Skeletal muscle satellite cell (primary cell): ENCODE measurements around the gene SYNDIG1.

Source experiments
- H3K27me3 ChIP-seq: 2 replicates; pipeline ENCODE4 v1.7.0; 2013; ENCODE audit warnings: low read length; ENCODE audit not compliant: control insufficient read depth, insufficient read depth
- H3K36me3 ChIP-seq: 2 replicates; pipeline ENCODE4 v1.7.0; 2013; ENCODE audit warnings: mild to moderate bottlenecking, control low read depth, low read length; ENCODE audit not compliant: insufficient read depth
- H3K4me1 ChIP-seq: 2 replicates; pipeline ENCODE4 v1.7.0; 2013; ENCODE audit warnings: low read length; ENCODE audit not compliant: control insufficient read depth, insufficient read depth
- H3K4me2 ChIP-seq: 2 replicates; pipeline ENCODE4 v1.7.0; 2013; ENCODE audit warnings: mild to moderate bottlenecking, low read length
- H3K4me3 ChIP-seq: 2 replicates; pipeline ENCODE4 v1.7.0; 2013; ENCODE audit warnings: low read length
- H3K9ac ChIP-seq: 2 replicates; pipeline ENCODE4 v1.7.0; 2013; ENCODE audit warnings: mild to moderate bottlenecking, low read depth, low read length, moderate library complexity
- H3K9me3 ChIP-seq: replicated peaks from 2 replicates; pipeline ENCODE4 v1.7.0; 2013; ENCODE audit warnings: mild to moderate bottlenecking, control low read depth, low read length

Gene SYNDIG1

DNA sequence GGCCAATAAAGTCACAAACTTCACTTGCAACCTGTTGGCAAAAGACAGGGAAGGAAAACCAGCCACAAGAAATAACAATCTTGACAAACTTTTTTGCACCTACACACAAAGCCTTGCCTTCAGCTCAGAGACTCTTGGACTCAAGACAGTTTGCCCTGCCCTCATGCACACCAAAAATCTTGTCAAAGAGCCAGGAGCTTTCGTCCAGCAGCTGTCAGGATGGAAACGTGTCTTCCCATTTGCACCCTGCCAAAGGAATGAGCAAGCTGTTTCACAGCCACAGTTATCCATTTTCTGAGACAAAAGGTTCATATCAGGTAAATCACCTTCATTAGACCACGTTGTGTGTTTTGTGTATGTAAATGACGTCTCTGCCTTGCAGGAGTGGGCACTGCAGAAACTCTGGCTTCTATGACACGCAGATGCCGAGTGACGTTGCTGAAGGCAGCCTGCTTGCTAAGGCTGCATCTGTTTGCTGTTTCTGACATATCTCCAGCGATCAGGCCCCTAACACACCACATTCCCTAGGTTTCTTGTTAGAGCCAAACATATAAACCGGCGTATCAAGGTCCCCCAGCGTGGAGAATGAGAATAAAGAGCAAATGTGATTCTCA lies 193.4 kb downstream of the SYNDIG1 start:
- Histone ChIP-seq H3K4me3 (no peak overlapping the region), H3K9me3 (no peaks in the 10 kb centered on the region), H3K4me1 (peaks cover 39% of the 10 kb centered on the region), H3K4me2 (peak overlapping the region; percentile 7), H3K36me3 (no peaks in the 10 kb centered on the region), H3K9ac (no peak overlapping the region), H3K27me3 (peaks cover 23% of the 10 kb centered on the region)

DNA sequence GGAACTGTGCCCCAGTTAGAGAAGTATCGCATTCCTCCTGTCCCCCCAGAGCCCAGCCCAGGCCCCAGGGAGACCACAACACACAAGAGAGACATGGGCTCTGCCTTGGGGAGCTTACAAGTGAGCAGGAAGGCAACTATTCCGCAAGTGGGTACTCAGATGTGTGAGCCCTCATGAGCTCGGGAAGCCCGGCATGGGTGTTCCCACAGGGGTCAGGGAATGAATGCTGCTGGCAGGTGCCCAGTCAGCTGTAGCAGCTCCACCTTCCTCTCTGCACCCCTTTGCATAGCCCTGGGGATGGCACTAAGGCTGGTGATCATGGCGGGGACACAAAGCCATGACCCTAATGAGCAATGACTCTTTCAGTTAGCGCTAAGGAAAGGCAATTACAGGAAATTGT lies 194.1 kb downstream of the SYNDIG1 start:
- H3K27me3 ChIP-seq, result peaks cover 23% of the 10 kb centered on the region
- peaks cover 32% of the 10 kb centered on the region for H3K4me1 ChIP-seq
- H3K9ac ChIP-seq, result no peak overlapping the region
- no peaks in the 10 kb centered on the region for H3K36me3 ChIP-seq
- H3K9me3 ChIP-seq, result no peaks in the 10 kb centered on the region
- H3K4me3 ChIP-seq, result no peak overlapping the region
- no peak overlapping the region for H3K4me2 ChIP-seq

DNA sequence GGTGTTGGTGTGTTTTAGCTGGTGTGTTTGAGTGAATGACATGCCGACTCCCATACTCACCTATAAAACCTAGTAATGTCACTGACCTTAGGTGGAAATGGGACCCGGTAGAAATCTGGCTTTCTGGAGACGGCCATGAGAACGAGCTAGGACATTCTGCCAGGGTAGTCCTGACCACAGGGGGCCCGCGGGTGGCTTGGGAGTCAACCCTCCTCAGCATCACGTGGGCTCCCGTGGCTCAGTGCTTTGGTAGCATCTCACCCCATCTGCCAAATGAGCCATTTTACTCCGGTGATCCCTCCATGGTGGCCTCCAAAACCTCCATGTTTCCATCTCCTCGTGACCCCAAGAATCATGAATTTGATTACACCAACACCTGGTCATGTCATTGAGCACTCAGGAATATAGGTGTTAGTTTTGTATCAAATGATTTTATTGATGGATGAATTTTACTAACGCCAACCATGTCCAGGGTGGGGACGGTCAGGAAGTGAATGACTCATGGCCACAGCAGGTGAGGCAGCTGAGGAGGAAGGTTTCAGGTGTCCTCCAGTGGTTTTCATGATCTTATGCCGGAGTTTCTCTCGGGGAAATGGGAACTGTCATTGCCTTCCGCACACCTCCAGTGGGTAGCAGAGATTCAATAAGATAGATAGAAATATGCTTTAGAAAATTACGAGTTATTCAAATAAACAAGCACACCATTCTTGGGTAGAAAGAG lies 195.0 kb downstream of the SYNDIG1 start:
- H3K9me3 ChIP-seq, result no peaks in the 10 kb centered on the region
- H3K36me3 ChIP-seq, result no peaks in the 10 kb centered on the region
- H3K4me2 ChIP-seq, result no peak overlapping the region
- peaks cover 23% of the 10 kb centered on the region for H3K27me3 ChIP-seq
- H3K9ac ChIP-seq, result no peak overlapping the region
- peaks cover 24% of the 10 kb centered on the region for H3K4me1 ChIP-seq
- H3K4me3 ChIP-seq, result no peak overlapping the region

- H3K9me3 ChIP-seq, result no peaks in the 10 kb centered on the region
- H3K27me3 ChIP-seq, result peaks cover 23% of the 10 kb centered on the region
- H3K9ac ChIP-seq, result no peak overlapping the region
- H3K36me3 ChIP-seq, result no peaks in the 10 kb centered on the region
- no peak overlapping the region for H3K4me2 ChIP-seq
- H3K4me3 ChIP-seq, result no peak overlapping the region
- H3K4me1 ChIP-seq, result peaks cover 20% of the 10 kb centered on the region
Measured at GRCh38 chr20:24665196-24665595, 195.8 kb downstream of the SYNDIG1 start.

DNA sequence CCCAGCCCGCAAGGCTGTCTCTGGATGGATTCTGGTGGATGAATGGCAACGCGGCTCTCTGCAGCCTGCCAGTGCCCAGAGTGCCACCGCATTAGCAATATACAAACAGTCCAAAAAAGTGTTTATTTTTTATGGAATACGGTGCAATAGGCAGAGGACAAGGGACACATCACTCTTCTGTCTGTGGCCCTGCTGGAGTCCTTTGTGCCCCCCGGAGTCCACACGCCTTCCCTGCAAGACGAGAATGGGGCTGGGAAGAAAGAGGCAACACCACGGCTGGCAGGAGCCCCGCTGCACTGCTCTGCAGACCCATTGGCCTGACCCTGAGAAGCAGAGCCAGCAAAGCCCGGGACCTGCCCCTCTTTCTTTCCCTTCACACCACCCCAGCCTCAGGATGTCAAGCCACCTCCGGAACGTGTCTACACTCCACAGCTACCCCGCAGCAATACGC lies 196.3 kb downstream of the SYNDIG1 start:
- Histone ChIP-seq H3K9ac (no peak overlapping the region), H3K9me3 (no peaks in the 10 kb centered on the region), H3K36me3 (no peaks in the 10 kb centered on the region)

GRCh38 chr20:24667689-24668383 lies 198.4 kb downstream of the SYNDIG1 start:
- Histone ChIP-seq H3K9me3 (no peaks in the 10 kb centered on the region), H3K4me1 (peaks cover 20% of the 10 kb centered on the region), H3K4me3 (no peak overlapping the region), H3K27me3 (peaks cover 10% of the 10 kb centered on the region), H3K9ac (no peak overlapping the region), H3K36me3 (no peaks in the 10 kb centered on the region), H3K4me2 (no peak overlapping the region)

More for the DNA sequence above, 196.3 kb downstream of the SYNDIG1 start:
- H3K27me3 ChIP-seq, result peaks cover 23% of the 10 kb centered on the region
- H3K4me2 ChIP-seq, result no peak overlapping the region
- no peak overlapping the region for H3K4me3 ChIP-seq
- H3K4me1 ChIP-seq, result peaks cover 16% of the 10 kb centered on the region

GRCh38 chr20:24668384-24668702 lies 198.9 kb downstream of the SYNDIG1 start:
- Histone ChIP-seq H3K4me1 (peaks cover 19% of the 10 kb centered on the region), H3K4me3 (no peak overlapping the region), H3K36me3 (no peaks in the 10 kb centered on the region), H3K9ac (no peak overlapping the region), H3K4me2 (no peak overlapping the region), H3K9me3 (no peaks in the 10 kb centered on the region), H3K27me3 (peaks cover 7% of the 10 kb centered on the region)

DNA sequence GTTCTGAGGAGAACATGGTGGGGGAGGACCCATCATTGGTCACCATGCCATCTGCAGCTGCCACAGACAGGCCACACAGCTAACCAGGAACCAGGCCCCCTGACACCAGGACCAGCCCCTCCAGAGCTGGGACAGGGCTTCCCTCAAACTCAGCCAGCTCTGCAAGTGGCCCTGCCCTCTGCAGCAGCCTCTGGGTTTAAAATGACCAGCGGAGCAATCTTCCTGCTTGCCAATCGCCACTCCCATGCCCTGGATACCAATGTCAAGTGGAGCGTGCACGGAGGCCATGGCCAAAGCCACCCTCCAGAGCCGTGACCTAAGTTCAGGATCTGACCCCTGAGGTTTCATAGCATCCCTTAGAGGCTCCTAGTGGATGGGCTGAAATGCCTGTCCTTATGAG lies 199.4 kb downstream of the SYNDIG1 start:
- no peak overlapping the region for H3K9ac ChIP-seq
- H3K4me2 ChIP-seq, result no peak overlapping the region
- H3K4me3 ChIP-seq, result no peak overlapping the region
- peaks cover 5% of the 10 kb centered on the region for H3K27me3 ChIP-seq
- no peaks in the 10 kb centered on the region for H3K9me3 ChIP-seq
- H3K36me3 ChIP-seq, result no peaks in the 10 kb centered on the region
- H3K4me1 ChIP-seq, result peaks cover 19% of the 10 kb centered on the region

GRCh38 chr20:24669701-24670100 lies 200.3 kb downstream of the SYNDIG1 start:
- H3K36me3 ChIP-seq, result no peaks in the 10 kb centered on the region
- no peaks in the 10 kb centered on the region for H3K27me3 ChIP-seq
- H3K4me2 ChIP-seq, result no peak overlapping the region
- H3K9me3 ChIP-seq, result no peaks in the 10 kb centered on the region
- peaks cover 23% of the 10 kb centered on the region for H3K4me1 ChIP-seq
- no peak overlapping the region for H3K9ac ChIP-seq
- H3K4me3 ChIP-seq, result no peak overlapping the region

- H3K4me3 ChIP-seq, result no peak overlapping the region
- H3K4me2 ChIP-seq, result no peak overlapping the region
- no peaks in the 10 kb centered on the region for H3K36me3 ChIP-seq
- H3K27me3 ChIP-seq, result no peaks in the 10 kb centered on the region
- no peaks in the 10 kb centered on the region for H3K9me3 ChIP-seq
- H3K4me1 ChIP-seq, result peaks cover 23% of the 10 kb centered on the region
- H3K9ac ChIP-seq, result no peak overlapping the region
Measured at GRCh38 chr20:24670341-24670872, 201.0 kb downstream of the SYNDIG1 start.

- H3K36me3 ChIP-seq, result no peaks in the 10 kb centered on the region
- H3K4me3 ChIP-seq, result no peak overlapping the region
- peaks cover 23% of the 10 kb centered on the region for H3K4me1 ChIP-seq
- no peaks in the 10 kb centered on the region for H3K27me3 ChIP-seq
- H3K9me3 ChIP-seq, result no peaks in the 10 kb centered on the region
- H3K9ac ChIP-seq, result no peak overlapping the region
- no peak overlapping the region for H3K4me2 ChIP-seq
Measured at GRCh38 chr20:24670981-24671380, 201.6 kb downstream of the SYNDIG1 start.
